ENCODE measurements around the gene TMEM52.

GRCh38 chr1:1956586-1957532 lies 37.8 kb upstream of the TMEM52 start:
- TF ChIP-seq ARNTL (CRISPR knock-in tag; IDR thresholded peaks at IDR 0.05; ENCODE audit: borderline replicate concordance, low read depth) = no peak
- TF ChIP-seq TOX (CRISPR knock-in tag; IDR thresholded peaks at IDR 0.05; ENCODE audit: borderline replicate concordance) = no peak
- no peak for TF ChIP-seq ZNF8 (CRISPR knock-in tag; IDR thresholded peaks at IDR 0.05)
- TF ChIP-seq, protein P1, sequence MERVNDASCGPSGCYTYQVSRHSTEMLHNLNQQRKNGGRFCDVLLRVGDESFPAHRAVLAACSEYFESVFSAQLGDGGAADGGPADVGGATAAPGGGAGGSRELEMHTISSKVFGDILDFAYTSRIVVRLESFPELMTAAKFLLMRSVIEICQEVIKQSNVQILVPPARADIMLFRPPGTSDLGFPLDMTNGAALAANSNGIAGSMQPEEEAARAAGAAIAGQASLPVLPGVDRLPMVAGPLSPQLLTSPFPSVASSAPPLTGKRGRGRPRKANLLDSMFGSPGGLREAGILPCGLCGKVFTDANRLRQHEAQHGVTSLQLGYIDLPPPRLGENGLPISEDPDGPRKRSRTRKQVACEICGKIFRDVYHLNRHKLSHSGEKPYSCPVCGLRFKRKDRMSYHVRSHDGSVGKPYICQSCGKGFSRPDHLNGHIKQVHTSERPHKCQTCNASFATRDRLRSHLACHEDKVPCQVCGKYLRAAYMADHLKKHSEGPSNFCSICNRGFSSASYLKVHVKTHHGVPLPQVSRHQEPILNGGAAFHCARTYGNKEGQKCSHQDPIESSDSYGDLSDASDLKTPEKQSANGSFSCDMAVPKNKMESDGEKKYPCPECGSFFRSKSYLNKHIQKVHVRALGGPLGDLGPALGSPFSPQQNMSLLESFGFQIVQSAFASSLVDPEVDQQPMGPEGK (CRISPR knock-in tag; IDR thresholded peaks at IDR 0.05; ENCODE audit: borderline replicate concordance) = no peak
- TF ChIP-seq, protein P2, sequence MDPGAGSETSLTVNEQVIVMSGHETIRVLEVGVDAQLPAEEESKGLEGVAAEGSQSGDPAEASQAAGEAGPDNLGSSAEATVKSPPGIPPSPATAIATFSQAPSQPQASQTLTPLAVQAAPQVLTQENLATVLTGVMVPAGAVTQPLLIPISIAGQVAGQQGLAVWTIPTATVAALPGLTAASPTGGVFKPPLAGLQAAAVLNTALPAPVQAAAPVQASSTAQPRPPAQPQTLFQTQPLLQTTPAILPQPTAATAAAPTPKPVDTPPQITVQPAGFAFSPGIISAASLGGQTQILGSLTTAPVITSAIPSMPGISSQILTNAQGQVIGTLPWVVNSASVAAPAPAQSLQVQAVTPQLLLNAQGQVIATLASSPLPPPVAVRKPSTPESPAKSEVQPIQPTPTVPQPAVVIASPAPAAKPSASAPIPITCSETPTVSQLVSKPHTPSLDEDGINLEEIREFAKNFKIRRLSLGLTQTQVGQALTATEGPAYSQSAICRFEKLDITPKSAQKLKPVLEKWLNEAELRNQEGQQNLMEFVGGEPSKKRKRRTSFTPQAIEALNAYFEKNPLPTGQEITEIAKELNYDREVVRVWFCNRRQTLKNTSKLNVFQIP (CRISPR knock-in tag; IDR thresholded peaks at IDR 0.05; ENCODE audit: borderline replicate concordance, low read depth) = no peak
- TF ChIP-seq ESRRG (CRISPR knock-in tag; IDR thresholded peaks at IDR 0.05) = no peak
- TF ChIP-seq ZNF565 (CRISPR knock-in tag; conservative IDR thresholded peaks at IDR 0.05; ENCODE audit: low read depth) = no peak
- TF ChIP-seq CSDC2 (CRISPR knock-in tag; IDR thresholded peaks at IDR 0.05) = no peak

Measured in SK-N-SH treated with all-trans-retinoic acid at 6 μM for 48 hours (cell line).